Measurements from ENCODE around the gene DENND5A.
A peak's percentile ranks its signal among the peaks of the same experiment; 100 is the strongest.

DENND5A gene

GRCh38 chr11:9092853-9093778 is 172.0 kb downstream of the DENND5A start:
- DNase-seq (ENCODE audit: low read depth) = peak; percentile 22
- TF ChIP-seq POLR2A (IDR thresholded peaks at IDR 0.05; ENCODE audit: extremely low read depth, insufficient read length) (no peak), CTCF (IDR thresholded peaks at IDR 0.05; ENCODE audit: low read depth, low read length) (peak; percentile 28)

DNA sequence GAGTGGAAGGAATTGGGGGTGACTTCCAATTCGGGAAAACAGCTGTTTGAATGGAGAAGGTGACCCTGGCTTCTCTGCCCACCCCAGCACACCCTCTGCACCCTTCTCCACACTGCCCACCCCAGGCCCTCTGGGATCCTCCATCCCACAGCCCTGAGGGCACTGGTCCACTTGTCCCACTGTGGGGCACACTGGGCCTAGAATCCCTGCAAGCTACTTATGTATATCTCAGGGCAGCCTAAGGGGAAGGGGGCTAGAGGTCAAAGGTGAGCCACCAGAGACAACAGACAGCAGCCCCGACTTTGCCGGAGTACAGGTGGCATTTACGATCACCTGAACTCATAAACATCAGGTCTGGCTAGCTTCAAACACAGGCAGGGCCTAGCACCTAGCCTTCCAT is 173.1 kb downstream of the DENND5A start:
- TF ChIP-seq MAX (IDR thresholded peaks at IDR 0.05; ENCODE audit: low read depth, low read length) (no peak), MYC (IDR thresholded peaks at IDR 0.05; ENCODE audit: low read depth, low read length) (no peak), POLR2A (IDR thresholded peaks at IDR 0.05; ENCODE audit: extremely low read depth, insufficient read length) (no peak), CTCF (IDR thresholded peaks at IDR 0.05; ENCODE audit: low read depth, low read length) (no peak)
- H3K4me3 ChIP-seq (ENCODE audit: low read depth, low read length) = no peak overlapping the region
- no peak for DNase-seq (ENCODE audit: low read depth)

More at GRCh38 chr11:9092853-9093778, 172.0 kb downstream of the DENND5A start:
- no peak overlapping the region for H3K4me3 ChIP-seq (ENCODE audit: low read depth, low read length)

DNA sequence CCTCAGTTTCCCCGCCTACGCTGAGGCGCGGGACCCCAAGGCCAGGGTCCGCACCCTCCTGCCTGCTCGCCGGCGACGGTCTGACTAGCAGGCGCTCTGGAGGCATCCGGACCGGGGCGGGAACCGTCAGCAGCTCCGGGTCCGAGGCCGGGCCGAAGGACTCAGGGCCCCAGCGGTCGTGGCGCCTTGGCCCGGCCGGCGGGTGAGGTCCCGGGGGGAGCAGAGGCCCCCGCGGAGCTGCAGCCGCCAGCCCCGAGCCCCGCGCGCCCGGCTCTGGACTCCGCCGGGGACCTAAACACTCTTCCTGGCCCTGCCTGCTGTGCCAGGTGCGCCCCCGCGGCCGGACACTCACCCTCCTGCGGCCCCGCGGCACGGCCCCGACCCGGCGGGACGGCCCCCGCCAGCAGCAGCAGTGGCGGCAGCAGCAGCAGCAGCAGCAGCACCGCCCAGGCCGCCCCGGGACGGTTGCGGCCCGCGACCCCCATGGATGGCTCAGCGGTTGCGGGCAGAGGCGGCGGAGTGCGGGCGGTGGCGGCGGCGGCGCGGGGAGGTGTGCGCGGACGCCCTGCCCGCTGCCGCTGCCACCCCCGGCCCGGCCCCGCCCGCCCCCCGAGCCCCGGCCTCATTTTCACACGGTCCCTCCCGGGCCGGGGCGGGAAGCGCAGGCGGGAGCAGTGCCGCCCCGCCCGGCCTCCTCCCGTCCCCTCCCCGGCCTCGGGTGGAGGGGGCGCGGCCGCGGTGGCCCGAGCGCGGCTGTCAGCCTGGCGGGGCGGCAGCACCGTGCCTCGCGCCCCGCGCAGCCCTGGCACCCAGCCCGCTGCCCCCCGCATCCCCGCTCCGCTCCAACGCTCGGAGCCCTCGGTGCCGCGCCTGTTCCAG is 173.9 kb downstream of the DENND5A start, which contains the start of gene SCUBE2:
TSS of gene SCUBE2 (minus strand) at position 556 of the 879 bp plus-strand sequence. CDS start at position 485, 71 bp downstream.
- no peak for DNase-seq (ENCODE audit: low read depth)
- no peak within 1 kb of the TSS for H3K4me3 ChIP-seq (ENCODE audit: low read depth, low read length)
- TF ChIP-seq CTCF (IDR thresholded peaks at IDR 0.05; ENCODE audit: low read depth, low read length) (no peak), MYC (IDR thresholded peaks at IDR 0.05; ENCODE audit: low read depth, low read length) (no peak), MAX (IDR thresholded peaks at IDR 0.05; ENCODE audit: low read depth, low read length) (no peak), POLR2A (IDR thresholded peaks at IDR 0.05; ENCODE audit: extremely low read depth, insufficient read length) (no peak)

DNA sequence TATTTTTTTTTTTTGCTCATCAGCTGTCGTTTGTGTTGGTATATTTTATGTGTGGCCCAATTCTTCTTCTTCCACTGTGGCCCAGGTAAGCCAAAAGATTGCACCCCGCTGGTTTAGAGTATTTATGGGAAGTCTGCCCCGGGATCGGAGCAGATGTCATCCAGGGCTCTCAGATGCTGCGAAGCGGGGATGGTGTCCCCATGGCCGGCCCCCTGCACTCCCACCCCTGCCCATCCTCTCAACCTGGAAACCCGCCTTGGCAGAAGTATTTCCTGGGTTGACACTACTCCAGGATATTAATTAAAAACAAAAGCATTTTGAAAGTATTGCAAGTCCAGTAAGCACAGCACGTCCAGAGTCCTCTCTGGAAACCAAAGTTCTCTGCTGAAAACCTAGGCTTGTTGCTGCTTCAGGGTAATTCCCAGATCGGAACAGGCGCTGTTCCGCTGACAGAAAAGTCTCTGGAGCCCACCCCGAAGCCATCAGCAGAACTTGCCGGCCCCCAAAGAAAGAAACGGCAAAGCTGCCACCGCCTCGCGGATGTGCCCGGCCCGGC is 174.6 kb downstream of the DENND5A start:
- no peak overlapping the region for H3K4me3 ChIP-seq (ENCODE audit: low read depth, low read length)
- DNase-seq (ENCODE audit: low read depth) = no peak
- no peak for TF ChIP-seq POLR2A (IDR thresholded peaks at IDR 0.05; ENCODE audit: extremely low read depth, insufficient read length)
- TF ChIP-seq MAX (IDR thresholded peaks at IDR 0.05; ENCODE audit: low read depth, low read length) = no peak
- TF ChIP-seq MYC (IDR thresholded peaks at IDR 0.05; ENCODE audit: low read depth, low read length) = no peak
- no peak for TF ChIP-seq CTCF (IDR thresholded peaks at IDR 0.05; ENCODE audit: low read depth, low read length)

- TF ChIP-seq POLR2A (IDR thresholded peaks at IDR 0.05; ENCODE audit: extremely low read depth, insufficient read length) (no peak), MYC (IDR thresholded peaks at IDR 0.05; ENCODE audit: low read depth, low read length) (no peak), MAX (IDR thresholded peaks at IDR 0.05; ENCODE audit: low read depth, low read length) (no peak), CTCF (IDR thresholded peaks at IDR 0.05; ENCODE audit: low read depth, low read length) (no peak)
- no peak overlapping the region for H3K4me3 ChIP-seq (ENCODE audit: low read depth, low read length)
Measured at GRCh38 chr11:9089636-9090035, 175.5 kb downstream of the DENND5A start.

More at GRCh38 chr11:9089636-9090035, 175.5 kb downstream of the DENND5A start:
- no peak for DNase-seq (ENCODE audit: low read depth)
